A549 (cell line): Measurements from ENCODE around the gene ADGRE1. TPM values are rescaled to one million over a fixed set of nuclear protein-coding genes. Genes with fewer than 3 reads are reported as not detected.

Experiments used
- ATAC-seq, 2 experiments: fragments of 200-7000 bp in 1 of 2; fragments of >200 bp in 1 of 2; cut with Nextera tagmentation in 1 of 2; cut with Tn5 transposase in 1 of 2; 3 replicates each; pipeline versions ENCODE4 v1.8.0 to v1.9.1; 2018 to 2020; ENCODE audit warnings: mild to moderate bottlenecking in 1 of 2, moderate library complexity in 1 of 2
- CTCF ChIA-PET: fragments of 300-600 bp; sonication (Branson Sonifier 250); formaldehyde crosslinking; extraction: SDS; loops from one replicate; lab custom pipeline; 2021; ENCODE audit warnings: antibody characterized with exemption, inconsistent platforms; lab: Yijun Ruan, JAX
- POLR2A ChIA-PET: fragments of 350-600 bp; formaldehyde crosslinking; extraction: SDS; loops from one replicate; lab custom pipeline; 2021; ENCODE audit warnings: antibody characterized with exemption, inconsistent platforms; lab: Yijun Ruan, JAX
- DNase-seq, 2 experiments: peaks; one replicate each; pipeline versions ENCODE4 v3.0.0 to v3.0.0-alpha.2; 2011 to 2016; ENCODE audit warnings: low read depth in 1 of 2, low spot score in 1 of 2
- FAIRE-seq: peaks from 2 replicates; lab custom pipeline; 2011; peaks lifted over from hg19 to GRCh38; lab: Jason Lieb, UNC
- H3K27ac ChIP-seq, 2 experiments: fragments of >200 bp; sonication (Bioruptor Twin); formaldehyde crosslinking; 3 replicates each; pipeline ENCODE4 v1.5.1; 2016 to 2017
- H3K4me1 ChIP-seq: fragments of >200 bp; sonication (Bioruptor Twin); formaldehyde crosslinking; 3 replicates; pipeline ENCODE4 v1.6.1; 2016
- H3K4me2 ChIP-seq: fragments of >200 bp; sonication (Bioruptor Twin); formaldehyde crosslinking; 3 replicates; pipeline ENCODE4 v1.6.1; 2016
- H3K4me3 ChIP-seq: fragments of >200 bp; sonication (Bioruptor Twin); formaldehyde crosslinking; 3 replicates; pipeline ENCODE4 v1.5.1; 2016
- H3K9me3 ChIP-seq: fragments of >200 bp; sonication (Bioruptor Twin); formaldehyde crosslinking; 3 replicates; pipeline ENCODE4 v1.6.1; 2016
- CBX8 ChIP-seq: fragments of 200-600 bp; sonication (generic); IDR thresholded peaks from 2 replicates; pipeline ENCODE4 v1.6.1; 2016
- CEBPB ChIP-seq, 2 experiments: fragments of >200 bp in 1 of 2; sonication (Bioruptor Twin) in 1 of 2; formaldehyde crosslinking in 1 of 2; IDR thresholded peaks; 2 replicates each; pipeline ENCODE4 v1.6.1; 2012 to 2016
- EHMT2 ChIP-seq: fragments of 200-600 bp; sonication (generic); IDR thresholded peaks from 2 replicates; pipeline ENCODE4 v1.6.1; 2016; ENCODE audit warnings: antibody characterized with exemption, low read depth, mild to moderate bottlenecking, moderate library complexity
- EP300 ChIP-seq, 2 experiments: fragments of >200 bp; sonication (Bioruptor Twin); formaldehyde crosslinking; IDR thresholded peaks; 2 replicates in 1 of 2; 3 replicates in 1 of 2; pipeline ENCODE4 v1.6.1; 2016 to 2017
- ESRRA ChIP-seq: fragments of 150-350 bp; IDR thresholded peaks from 2 replicates; pipeline ENCODE4 v1.6.1; 2014; ENCODE audit warnings: mild to moderate bottlenecking, low read length, borderline replicate concordance
- FOXS1 ChIP-seq: fragments of 250-450 bp; sonication (Bioruptor Pico); IDR thresholded peaks from 2 replicates; pipeline ENCODE4 v1.5.0; 2020; ENCODE audit warnings: mild to moderate bottlenecking, moderate library complexity
- GATA3 ChIP-seq: IDR thresholded peaks from 2 replicates; pipeline ENCODE4 v1.6.1; 2012; ENCODE audit warnings: borderline replicate concordance
- HDAC2 ChIP-seq: fragments of 200-600 bp; sonication (generic); IDR thresholded peaks from 2 replicates; pipeline ENCODE4 v1.6.1; 2016
- HEYL ChIP-seq: fragments of 250-450 bp; sonication (Bioruptor Pico); IDR thresholded peaks from 2 replicates; pipeline ENCODE4 v1.8.0; 2021; ENCODE audit warnings: mild to moderate bottlenecking, moderate library complexity
- HOXA7 ChIP-seq: fragments of 250-450 bp; sonication (Bioruptor Pico); IDR thresholded peaks from 2 replicates; pipeline ENCODE4 v1.5.0; 2020; ENCODE audit warnings: mild to moderate bottlenecking, moderate library complexity
- KDM1A ChIP-seq: fragments of 200-600 bp; sonication (generic); IDR thresholded peaks from 2 replicates; pipeline ENCODE4 v1.6.1; 2016; ENCODE audit warnings: low read depth, mild to moderate bottlenecking
- KDM5A ChIP-seq: fragments of 200-600 bp; sonication (generic); IDR thresholded peaks from 2 replicates; pipeline ENCODE4 v1.6.1; 2016; ENCODE audit warnings: antibody characterized with exemption, mild to moderate bottlenecking
- MAZ ChIP-seq: fragments of 150-350 bp; IDR thresholded peaks from 2 replicates; pipeline ENCODE4 v1.6.1; 2014; ENCODE audit warnings: antibody characterized with exemption, low read depth, low read length, borderline replicate concordance
- MYC ChIP-seq: IDR thresholded peaks from 2 replicates; pipeline ENCODE4 v1.6.1; 2012; ENCODE audit warnings: mild to moderate bottlenecking, inconsistent platforms, low read length, improper control_type of control experiment, borderline replicate concordance
- NFE2L2 ChIP-seq: fragments of 150-350 bp; conservative IDR thresholded peaks from 2 replicates; pipeline ENCODE4 v1.6.1; 2014; ENCODE audit warnings: low read length
- NPAS2 ChIP-seq: fragments of 250-450 bp; sonication (Bioruptor Pico); IDR thresholded peaks from 2 replicates; pipeline ENCODE4 v1.8.0; 2022; ENCODE audit warnings: mild to moderate bottlenecking, moderate library complexity, borderline replicate concordance
- NR3C1 ChIP-seq: fragments of >200 bp; sonication (Bioruptor Twin); formaldehyde crosslinking; IDR thresholded peaks from 3 replicates; pipeline ENCODE4 v1.6.1; 2017
- PHF8 ChIP-seq: fragments of 200-600 bp; sonication (generic); IDR thresholded peaks from 2 replicates; pipeline ENCODE4 v1.6.1; 2016; ENCODE audit warnings: low read depth, mild to moderate bottlenecking, antibody characterized with exemption, moderate library complexity, borderline replicate concordance
- POLR2AphosphoS2 ChIP-seq: conservative IDR thresholded peaks from 2 replicates; pipeline ENCODE4 v1.6.1; 2012; ENCODE audit warnings: low read length, improper control_type of control experiment, inconsistent platforms
- RAD21 ChIP-seq, 2 experiments: fragments of >200 bp in 1 of 2; sonication (Bioruptor Twin) in 1 of 2; formaldehyde crosslinking in 1 of 2; IDR thresholded peaks in 1 of 2; conservative IDR thresholded peaks in 1 of 2; 2 replicates in 1 of 2; 3 replicates in 1 of 2; pipeline ENCODE4 v1.6.1; 2012 to 2018; ENCODE audit warnings: inconsistent platforms in 1 of 2
- RFX5 ChIP-seq: fragments of 450-650 bp; IDR thresholded peaks from 2 replicates; pipeline ENCODE4 v1.7.1; 2014; ENCODE audit warnings: antibody characterized with exemption, mild to moderate bottlenecking, moderate library complexity
- RNF2 ChIP-seq: fragments of 200-600 bp; sonication (generic); IDR thresholded peaks from 2 replicates; pipeline ENCODE4 v1.6.1; 2016; ENCODE audit warnings: low read depth, mild to moderate bottlenecking, antibody characterized with exemption, moderate library complexity, borderline replicate concordance
- SREBF2 ChIP-seq: fragments of 450-650 bp; IDR thresholded peaks from 2 replicates; pipeline ENCODE4 v1.6.1; 2014; ENCODE audit warnings: mild to moderate bottlenecking, moderate library complexity
- ZFP36 ChIP-seq: fragments of 450-650 bp; IDR thresholded peaks from 2 replicates; pipeline ENCODE4 v1.6.1; 2014; ENCODE audit warnings: borderline replicate concordance; ENCODE audit not compliant: partially characterized antibody
- ZNF302 ChIP-seq: fragments of 250-450 bp; sonication (Bioruptor Pico); IDR thresholded peaks from 2 replicates; pipeline ENCODE4 v1.9.0; 2021; ENCODE audit warnings: inconsistent platforms, mild to moderate bottlenecking, moderate library complexity
- ZSCAN20 ChIP-seq: fragments of 250-450 bp; sonication (Bioruptor Pico); IDR thresholded peaks from 2 replicates; pipeline ENCODE4 v1.8.0; 2022; ENCODE audit warnings: mild to moderate bottlenecking, moderate library complexity
- WGBS: methylation state at CpG from one replicate; pipeline ENCODE4 v1.1.6; 2017; ENCODE audit errors: missing lambda C conversion rate; 5-methylcytosine and 5-hydroxymethylcytosine counted together
- polyA plus RNA-seq, 4 experiments: library from polyadenylated mRNA; depleted of rRNA in 3 of 4; stranded (reverse); fragments of >200 nt; fragmentation: RNase III in 1 of 4; extraction: RNeasy Plus Mini Kit Qiagen cat#74134 plus additional on column Dnase treatment in 1 of 4; gene quantifications; 2 replicates in 3 of 4; 3 replicates in 1 of 4; pipeline ENCODE4 v1.2.3, GENCODE V29; 2011 to 2017
- TF ChIP-seq, protein P1 (sequence below): fragments of >200 bp; sonication (Bioruptor Twin); formaldehyde crosslinking; IDR thresholded peaks from 3 replicates; pipeline ENCODE4 v1.5.1; 2016
- TF ChIP-seq, protein P2 (sequence below): IDR thresholded peaks from 2 replicates; pipeline ENCODE4 v1.6.1; 2012
- TF ChIP-seq, protein P3 (sequence below): fragments of 450-650 bp; IDR thresholded peaks from 2 replicates; pipeline ENCODE4 v1.6.1; 2014; ENCODE audit warnings: antibody characterized with exemption
- TF ChIP-seq, protein P4 (sequence below): fragments of 250-450 bp; sonication (Bioruptor Pico); IDR thresholded peaks from 2 replicates; pipeline ENCODE4 v1.5.0; 2020; ENCODE audit warnings: low read depth, mild to moderate bottlenecking, moderate library complexity
- TF ChIP-seq, protein P5 (sequence below): fragments of 150-350 bp; IDR thresholded peaks from 2 replicates; pipeline ENCODE4 v1.6.1; 2014; ENCODE audit warnings: low read depth, mild to moderate bottlenecking, low read length
- TF ChIP-seq, protein P6 (sequence below): fragments of >200 bp; sonication (Bioruptor Twin); formaldehyde crosslinking; IDR thresholded peaks from 3 replicates; pipeline ENCODE4 v1.6.1; 2016

Gene ADGRE1
- polyA plus RNA-seq, 2 of the 4 experiments (the other 2 are of a cell fraction) = 3.6 to 4.8 TPM

DNA sequence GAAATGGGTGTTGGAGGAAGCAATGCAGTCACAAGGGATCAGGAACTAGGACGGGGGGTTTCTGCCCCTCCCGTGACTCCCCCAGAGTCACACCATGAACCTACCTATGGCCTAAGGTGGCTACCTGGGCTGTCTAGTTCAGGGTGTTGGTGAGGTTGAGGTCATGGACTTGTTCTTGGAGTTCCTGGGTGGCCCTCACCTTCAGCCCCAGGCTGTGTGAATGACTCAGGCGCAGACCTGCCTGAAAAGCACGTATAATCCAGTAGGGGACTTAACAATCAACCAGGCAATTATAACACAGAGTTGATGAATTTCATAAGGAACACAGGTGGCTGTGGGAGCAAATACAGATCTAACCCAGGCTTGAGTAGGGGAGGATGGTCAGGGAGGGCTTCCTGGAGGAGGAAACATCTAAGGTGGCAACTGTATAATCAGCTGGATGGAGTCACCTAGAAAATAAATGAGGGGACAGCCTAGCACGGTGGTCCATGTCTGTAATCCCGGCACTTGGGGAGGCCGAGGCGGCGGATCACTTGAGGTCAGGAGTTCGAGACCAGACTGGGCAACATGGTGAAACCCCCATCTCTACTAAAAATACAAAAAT is 25.6 kb upstream of the ADGRE1 start:
- 77% methylated on average over 10 of the region's 10 CpGs for WGBS
- FAIRE-seq = no peak
- no peak overlapping the region for H3K4me3 ChIP-seq
- CTCF ChIA-PET = interaction anchor here (0.6 to 10.6 kb wide), 20 partner anchors 7 to 345 kb away, joined by 3 to 127 read pairs (median 3); partner anchors contain the start of genes GPR108 and TRIP10
- TF ChIP-seq NR3C1 (no peak), ZFP36 (peak; percentile 75)
- TF ChIP-seq, all 56 proteins: peak for 1
- no peak for ATAC-seq
- 0 out of 3 replicates have a peak, but pooled peaks cover 6% of the 10 kb centered on the region for H3K4me1 ChIP-seq
- POLR2A ChIA-PET = interaction anchor here (1.1 kb wide), 1 partner anchor 61 kb away, joined by 5 read pairs; no protein-coding TSS in a partner anchor
- H3K9me3 ChIP-seq = no peaks in the 10 kb centered on the region
- no peak overlapping the region for H3K4me2 ChIP-seq
- DNase-seq = no peak
- H3K27ac ChIP-seq = peak overlapping the region in 1 of 2 experiments; percentile 83; a peak in 3 of 6 replicates

DNA sequence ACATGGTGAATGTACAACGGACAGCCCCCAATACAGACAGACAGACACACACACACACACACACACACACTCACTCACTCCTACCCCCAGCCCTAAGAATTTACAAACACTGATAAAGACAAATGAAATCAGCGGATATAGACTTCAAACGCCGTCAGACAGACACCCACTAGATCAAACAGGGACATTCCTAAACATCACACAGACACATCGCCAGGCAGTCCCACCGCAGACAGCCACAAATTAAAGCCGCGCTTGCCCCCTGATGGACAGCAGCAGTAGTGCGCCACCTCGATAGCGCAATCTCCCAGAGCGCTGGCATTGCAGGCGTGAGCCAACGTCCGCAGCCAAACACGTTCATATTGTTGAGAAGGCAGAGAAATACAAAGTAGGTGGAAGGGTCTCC is 24.7 kb upstream of the ADGRE1 start:
- FAIRE-seq (no peak), DNase-seq (peak; percentile 73 to 87), ATAC-seq (peak; percentile 93 to 98)
- peak overlapping the region; percentile 47 for H3K4me3 ChIP-seq
- no peaks in the 10 kb centered on the region for H3K9me3 ChIP-seq
- 0 out of 3 replicates have a peak, but pooled peaks cover 6% of the 10 kb centered on the region for H3K4me1 ChIP-seq
- H3K27ac ChIP-seq = peak overlapping the region; percentile 65 to 83
- WGBS = 4% methylated on average over 15 of the region's 16 CpGs
- CTCF ChIA-PET = interaction anchor here (0.6 to 10.6 kb wide), 48 partner anchors 8 to 1705 kb away, joined by 3 to 127 read pairs (median 5); partner anchors contain the start of genes GPR108, TRIP10 and VAV1
- POLR2A ChIA-PET = interaction anchor here (0.6 to 1.3 kb wide), 4 partner anchors 34 to 142 kb away, joined by 3 to 5 read pairs (median 4); partner anchors contain the start of gene C3
- peak overlapping the region; percentile 83 for H3K4me2 ChIP-seq
- TF ChIP-seq MAZ (no peak), RNF2 (no peak), HOXA7 (CRISPR knock-in tag) (no peak), EP300 (IDR thresholded peaks at IDR 0.05) (no peak), PHF8 (no peak), RFX5 (no peak), HEYL (CRISPR knock-in tag) (no peak), POLR2AphosphoS2 (no peak), EHMT2 (no peak), SREBF2 (no peak), MYC (no peak), RAD21 (conservative IDR thresholded peaks at IDR 0.05 in 1 of 2, IDR thresholded peaks at IDR 0.05 in 1 of 2) (peak; percentile 92 to 93), ZSCAN20 (CRISPR knock-in tag) (no peak), HDAC2 (no peak), NPAS2 (CRISPR knock-in tag) (no peak), CBX8 (no peak), CEBPB (IDR thresholded peaks at IDR 0.05) (peak in 1 of 2 experiments; percentile 66; a peak in 2 of 4 replicates), KDM1A (no peak), ESRRA (no peak), KDM5A (no peak), ZNF302 (CRISPR knock-in tag) (no peak), NFE2L2 (no peak), GATA3 (no peak), FOXS1 (CRISPR knock-in tag) (no peak)
- TF ChIP-seq, protein P1, sequence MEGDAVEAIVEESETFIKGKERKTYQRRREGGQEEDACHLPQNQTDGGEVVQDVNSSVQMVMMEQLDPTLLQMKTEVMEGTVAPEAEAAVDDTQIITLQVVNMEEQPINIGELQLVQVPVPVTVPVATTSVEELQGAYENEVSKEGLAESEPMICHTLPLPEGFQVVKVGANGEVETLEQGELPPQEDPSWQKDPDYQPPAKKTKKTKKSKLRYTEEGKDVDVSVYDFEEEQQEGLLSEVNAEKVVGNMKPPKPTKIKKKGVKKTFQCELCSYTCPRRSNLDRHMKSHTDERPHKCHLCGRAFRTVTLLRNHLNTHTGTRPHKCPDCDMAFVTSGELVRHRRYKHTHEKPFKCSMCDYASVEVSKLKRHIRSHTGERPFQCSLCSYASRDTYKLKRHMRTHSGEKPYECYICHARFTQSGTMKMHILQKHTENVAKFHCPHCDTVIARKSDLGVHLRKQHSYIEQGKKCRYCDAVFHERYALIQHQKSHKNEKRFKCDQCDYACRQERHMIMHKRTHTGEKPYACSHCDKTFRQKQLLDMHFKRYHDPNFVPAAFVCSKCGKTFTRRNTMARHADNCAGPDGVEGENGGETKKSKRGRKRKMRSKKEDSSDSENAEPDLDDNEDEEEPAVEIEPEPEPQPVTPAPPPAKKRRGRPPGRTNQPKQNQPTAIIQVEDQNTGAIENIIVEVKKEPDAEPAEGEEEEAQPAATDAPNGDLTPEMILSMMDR = peak; percentile 71
- TF ChIP-seq, protein P2, sequence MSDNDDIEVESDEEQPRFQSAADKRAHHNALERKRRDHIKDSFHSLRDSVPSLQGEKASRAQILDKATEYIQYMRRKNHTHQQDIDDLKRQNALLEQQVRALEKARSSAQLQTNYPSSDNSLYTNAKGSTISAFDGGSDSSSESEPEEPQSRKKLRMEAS = peak; percentile 65
- TF ChIP-seq, protein P3, sequence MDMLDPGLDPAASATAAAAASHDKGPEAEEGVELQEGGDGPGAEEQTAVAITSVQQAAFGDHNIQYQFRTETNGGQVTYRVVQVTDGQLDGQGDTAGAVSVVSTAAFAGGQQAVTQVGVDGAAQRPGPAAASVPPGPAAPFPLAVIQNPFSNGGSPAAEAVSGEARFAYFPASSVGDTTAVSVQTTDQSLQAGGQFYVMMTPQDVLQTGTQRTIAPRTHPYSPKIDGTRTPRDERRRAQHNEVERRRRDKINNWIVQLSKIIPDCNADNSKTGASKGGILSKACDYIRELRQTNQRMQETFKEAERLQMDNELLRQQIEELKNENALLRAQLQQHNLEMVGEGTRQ = no peak
- TF ChIP-seq, protein P4, sequence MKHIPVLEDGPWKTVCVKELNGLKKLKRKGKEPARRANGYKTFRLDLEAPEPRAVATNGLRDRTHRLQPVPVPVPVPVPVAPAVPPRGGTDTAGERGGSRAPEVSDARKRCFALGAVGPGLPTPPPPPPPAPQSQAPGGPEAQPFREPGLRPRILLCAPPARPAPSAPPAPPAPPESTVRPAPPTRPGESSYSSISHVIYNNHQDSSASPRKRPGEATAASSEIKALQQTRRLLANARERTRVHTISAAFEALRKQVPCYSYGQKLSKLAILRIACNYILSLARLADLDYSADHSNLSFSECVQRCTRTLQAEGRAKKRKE (CRISPR knock-in tag) = no peak
- TF ChIP-seq, protein P5, sequence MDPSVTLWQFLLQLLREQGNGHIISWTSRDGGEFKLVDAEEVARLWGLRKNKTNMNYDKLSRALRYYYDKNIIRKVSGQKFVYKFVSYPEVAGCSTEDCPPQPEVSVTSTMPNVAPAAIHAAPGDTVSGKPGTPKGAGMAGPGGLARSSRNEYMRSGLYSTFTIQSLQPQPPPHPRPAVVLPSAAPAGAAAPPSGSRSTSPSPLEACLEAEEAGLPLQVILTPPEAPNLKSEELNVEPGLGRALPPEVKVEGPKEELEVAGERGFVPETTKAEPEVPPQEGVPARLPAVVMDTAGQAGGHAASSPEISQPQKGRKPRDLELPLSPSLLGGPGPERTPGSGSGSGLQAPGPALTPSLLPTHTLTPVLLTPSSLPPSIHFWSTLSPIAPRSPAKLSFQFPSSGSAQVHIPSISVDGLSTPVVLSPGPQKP = no peak
- TF ChIP-seq, protein P6, sequence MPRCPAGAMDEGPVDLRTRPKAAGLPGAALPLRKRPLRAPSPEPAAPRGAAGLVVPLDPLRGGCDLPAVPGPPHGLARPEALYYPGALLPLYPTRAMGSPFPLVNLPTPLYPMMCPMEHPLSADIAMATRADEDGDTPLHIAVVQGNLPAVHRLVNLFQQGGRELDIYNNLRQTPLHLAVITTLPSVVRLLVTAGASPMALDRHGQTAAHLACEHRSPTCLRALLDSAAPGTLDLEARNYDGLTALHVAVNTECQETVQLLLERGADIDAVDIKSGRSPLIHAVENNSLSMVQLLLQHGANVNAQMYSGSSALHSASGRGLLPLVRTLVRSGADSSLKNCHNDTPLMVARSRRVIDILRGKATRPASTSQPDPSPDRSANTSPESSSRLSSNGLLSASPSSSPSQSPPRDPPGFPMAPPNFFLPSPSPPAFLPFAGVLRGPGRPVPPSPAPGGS = no peak
